NCI-H510A (cell line): ENCODE results near the gene AJAP1.

Experiments
- DNase-seq: peaks from one replicate; lab custom pipeline; 2025; lab: John Stamatoyannopoulos, UW

The AJAP1 gene

DNA sequence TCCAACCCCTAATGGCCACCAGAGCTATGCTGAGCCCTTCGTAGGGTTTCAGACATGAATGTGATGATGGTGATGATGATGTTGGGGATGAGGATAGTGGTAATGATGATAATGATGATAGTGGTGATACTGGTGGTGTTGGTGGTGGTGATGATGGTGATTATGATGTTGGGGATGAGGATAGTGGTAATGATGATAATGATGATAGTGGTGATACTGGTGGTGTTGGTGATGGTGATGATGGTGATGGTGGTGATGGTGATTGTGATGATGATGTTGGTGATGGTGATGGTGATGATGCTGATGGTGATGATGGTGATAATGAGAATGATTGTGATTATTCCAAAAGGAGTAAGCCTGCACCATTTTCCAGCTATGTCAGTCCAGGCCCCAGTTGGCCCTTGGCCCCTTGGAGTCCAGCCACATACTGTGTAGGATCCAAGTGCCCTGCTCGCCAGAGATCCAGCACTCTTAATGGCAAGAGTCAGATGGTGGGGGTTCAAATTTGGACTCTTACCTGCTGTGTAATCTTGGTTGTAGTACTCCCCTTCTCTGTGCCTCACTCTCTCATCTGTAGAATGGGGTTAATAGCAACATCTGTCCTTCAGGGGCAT lies 28.3 kb downstream of the AJAP1 start:
- DNase-seq, result no peak

GRCh38 chr1:4684136-4684535 lies 29.7 kb downstream of the AJAP1 start:
- DNase-seq, result no peak

DNA sequence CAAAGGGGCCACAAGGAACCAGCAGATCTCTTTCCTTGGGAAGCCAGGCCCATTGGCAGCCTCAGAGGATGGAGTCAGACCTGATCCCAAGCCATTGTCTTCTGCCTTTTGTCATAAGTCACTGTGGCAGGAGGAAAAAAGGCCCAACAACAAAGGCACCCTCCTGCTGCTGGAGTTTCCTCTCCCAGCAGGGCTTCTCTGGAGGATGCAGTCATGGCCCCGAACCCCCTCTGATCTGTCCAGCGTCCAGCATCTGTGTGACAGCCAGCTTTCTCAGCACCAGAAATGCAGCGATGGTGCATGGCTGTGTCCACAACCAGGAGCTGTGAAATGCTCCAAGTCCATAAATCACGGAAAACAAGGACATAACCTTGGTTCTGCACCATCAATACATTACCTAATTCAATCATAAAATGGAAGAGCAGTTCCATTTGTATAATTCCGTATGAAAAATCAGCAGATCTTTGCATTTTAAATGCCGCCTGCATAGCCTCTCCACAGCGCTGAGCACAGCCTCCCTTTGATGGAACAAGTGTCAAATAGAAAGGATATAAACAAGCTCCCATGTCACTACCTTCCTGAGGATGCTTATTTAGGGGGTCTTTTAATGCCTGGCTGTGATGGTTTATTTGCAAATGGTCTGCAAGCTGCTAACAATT lies 30.6 kb downstream of the AJAP1 start:
- no peak for DNase-seq

- no peak for DNase-seq
Measured at GRCh38 chr1:4685523-4685865, 31.1 kb downstream of the AJAP1 start.

DNA sequence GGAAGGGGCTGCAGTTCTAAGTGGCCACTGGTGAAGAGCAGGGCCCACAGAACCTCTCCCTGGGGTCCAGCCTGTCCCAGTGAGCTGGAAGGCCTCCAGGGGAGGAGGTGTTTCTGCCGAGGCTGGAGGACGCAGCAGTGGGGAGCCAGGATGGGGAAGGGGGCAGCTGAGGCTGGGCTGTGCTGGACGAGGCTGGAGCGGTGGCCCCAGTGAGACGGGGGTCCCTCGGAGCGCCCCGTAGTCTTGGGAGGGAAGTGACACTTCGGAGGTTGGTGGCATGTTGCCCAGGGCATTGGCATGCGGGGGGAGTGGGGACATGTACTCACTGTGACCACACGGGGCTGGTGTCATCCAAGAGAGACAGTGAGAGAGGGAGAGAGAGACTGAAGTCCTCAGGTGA lies 33.5 kb downstream of the AJAP1 start:
- DNase-seq, result no peak

GRCh38 chr1:4689271-4689935 lies 35.0 kb downstream of the AJAP1 start:
- no peak for DNase-seq

- no peak for DNase-seq
Measured at GRCh38 chr1:4689941-4690635, 35.7 kb downstream of the AJAP1 start.

GRCh38 chr1:4690951-4691675 lies 36.7 kb downstream of the AJAP1 start:
- DNase-seq, result no peak

GRCh38 chr1:4691766-4692405 lies 37.5 kb downstream of the AJAP1 start:
- DNase-seq, result no peak

- no peak for DNase-seq
Measured at GRCh38 chr1:4692437-4692836, 38.0 kb downstream of the AJAP1 start.

DNA sequence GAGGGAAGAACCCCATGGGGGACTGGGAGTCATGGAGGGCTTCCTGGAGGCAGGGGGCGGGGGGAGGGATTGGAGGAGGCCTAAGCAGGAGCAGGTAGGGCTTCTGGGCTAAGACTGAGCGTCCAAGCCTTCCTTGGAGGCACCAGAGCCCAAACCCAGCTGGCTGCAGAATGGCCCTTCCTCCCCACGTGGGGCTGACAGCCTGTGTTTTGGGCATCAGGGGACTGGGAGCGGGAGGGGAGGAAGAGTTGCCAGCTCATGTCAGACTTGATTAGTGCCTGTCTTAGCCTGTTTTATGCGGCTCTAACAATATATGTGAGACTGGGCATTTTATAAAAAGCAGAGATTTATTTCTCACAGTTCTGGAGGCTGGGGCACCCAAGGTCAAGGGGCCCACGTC lies 38.9 kb downstream of the AJAP1 start:
- no peak for DNase-seq

DNA sequence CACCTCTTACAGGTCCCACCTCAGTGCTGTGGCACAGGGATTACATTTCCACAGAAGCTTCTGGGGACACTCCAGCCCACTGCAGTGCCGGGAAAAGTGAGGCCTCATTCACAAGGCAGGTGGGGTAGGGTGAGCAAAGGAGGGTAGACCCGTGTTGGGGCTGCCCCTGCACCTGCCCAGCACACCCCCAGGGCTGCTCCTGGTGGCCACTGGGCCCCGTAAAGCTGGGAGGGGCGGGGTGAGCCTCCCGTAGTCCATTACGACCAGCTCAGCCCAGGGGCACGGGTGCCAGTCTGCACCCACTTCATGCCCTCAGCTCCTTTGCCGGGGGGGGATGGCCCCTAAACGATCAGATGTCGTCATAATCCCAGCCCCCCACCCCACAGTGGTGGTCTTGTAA lies 39.5 kb downstream of the AJAP1 start:
- DNase-seq, result no peak

GRCh38 chr1:4694492-4694891 lies 40.1 kb downstream of the AJAP1 start:
- DNase-seq, result no peak

DNA sequence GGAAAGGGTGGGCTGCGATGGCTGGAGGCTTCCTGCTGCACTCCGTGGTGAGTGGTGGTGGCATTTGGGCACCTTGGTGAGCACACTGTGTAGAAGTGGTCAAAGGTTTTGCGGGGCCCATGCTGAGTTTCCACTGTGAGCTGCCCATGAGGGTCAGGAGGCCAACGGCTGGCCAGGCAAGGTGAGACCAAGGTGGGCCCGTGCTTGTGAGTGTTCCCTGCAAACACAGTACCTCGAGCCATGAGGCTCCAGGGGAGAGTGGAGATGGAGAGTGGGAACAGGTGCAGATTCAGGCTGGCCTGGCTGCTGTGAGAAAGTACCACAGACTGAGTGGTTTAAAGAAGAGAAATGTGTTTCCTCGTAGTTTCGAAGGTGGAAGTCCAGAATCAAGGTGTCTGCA lies 40.8 kb downstream of the AJAP1 start:
- DNase-seq, result no peak

GRCh38 chr1:4696161-4696745 lies 41.8 kb downstream of the AJAP1 start:
- no peak for DNase-seq

GRCh38 chr1:4696753-4697152 lies 42.3 kb downstream of the AJAP1 start:
- no peak for DNase-seq

- no peak for DNase-seq
Measured at GRCh38 chr1:4697801-4698200, 43.4 kb downstream of the AJAP1 start.

GRCh38 chr1:4698911-4699310 lies 44.5 kb downstream of the AJAP1 start:
- no peak for DNase-seq

DNA sequence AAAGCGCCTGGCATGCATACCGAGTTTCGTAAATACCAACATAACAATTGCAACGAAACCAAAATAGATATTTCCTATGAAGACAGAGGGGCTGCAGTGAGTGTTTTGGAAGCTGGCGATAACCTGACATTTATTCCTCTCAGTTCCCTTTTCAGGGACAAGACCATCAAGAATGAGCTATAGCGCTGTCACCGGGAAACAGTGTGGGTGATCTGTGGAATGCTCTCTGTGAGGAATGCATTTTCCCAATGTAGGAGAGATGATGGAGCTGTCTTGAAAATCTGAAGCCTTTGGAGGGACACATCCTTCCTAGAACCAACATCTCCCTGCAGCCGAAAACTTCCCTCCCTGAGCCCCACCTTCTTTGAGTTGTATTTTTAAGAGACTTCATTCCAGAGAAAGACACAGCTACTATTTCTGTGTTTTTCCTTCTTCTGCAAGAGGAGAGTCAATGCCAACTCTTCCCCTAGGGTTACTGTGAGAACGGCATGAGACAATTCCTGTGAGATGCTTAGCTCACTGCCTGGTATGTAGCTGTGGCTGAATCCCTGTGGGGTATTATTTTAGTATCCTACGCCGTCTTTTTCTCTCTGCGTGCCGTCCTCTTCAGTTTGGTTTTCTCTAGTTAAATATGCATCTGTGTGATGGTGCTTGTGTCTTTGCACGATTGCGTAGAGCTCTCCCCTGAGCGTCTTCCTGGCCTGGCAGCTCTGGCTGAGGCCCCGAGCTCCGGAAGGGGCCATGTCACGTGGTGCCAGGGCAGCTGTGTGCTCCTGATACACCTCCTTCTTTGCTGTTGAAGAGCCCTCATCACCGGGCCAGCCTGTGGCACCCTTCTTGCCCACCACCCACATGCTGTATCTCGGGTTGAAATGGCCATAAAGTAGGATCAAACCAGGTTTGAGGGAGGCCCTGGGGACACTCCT lies 45.2 kb downstream of the AJAP1 start:
- peak; percentile 26 for DNase-seq

DNA sequence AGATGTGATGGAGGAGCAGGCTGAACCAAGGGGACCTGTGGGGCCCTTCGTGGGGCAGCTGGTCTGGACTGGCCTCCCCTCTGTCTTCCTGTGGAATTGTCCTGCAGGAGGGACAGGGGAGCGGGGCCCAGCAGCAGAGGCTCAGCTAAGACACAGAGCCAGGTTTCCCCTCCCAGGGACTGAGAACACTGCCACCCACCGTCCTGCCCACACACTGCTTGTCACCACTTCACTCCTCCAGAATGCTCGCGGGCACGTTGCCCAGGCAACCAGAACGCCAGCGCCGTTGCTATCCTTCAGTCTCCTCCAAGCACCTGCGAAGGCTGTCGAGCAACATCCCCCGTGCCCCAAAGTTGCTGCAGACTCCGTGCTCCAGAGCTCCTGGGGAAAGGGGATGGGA lies 46.4 kb downstream of the AJAP1 start:
- peak; percentile 39 for DNase-seq
